CD14-positive monocyte (primary cell): ENCODE results near the gene FAM53A. TPM values are rescaled to one million over a fixed set of nuclear protein-coding genes. Genes with fewer than 3 reads are reported as not detected.

Experiments
- DNase-seq, 3 donors: peaks; one replicate each; pipeline ENCODE4 v3.0.0-alpha.2; 2011 to 2022
- H2AFZ ChIP-seq: 2 replicates; pipeline ENCODE4 v1.6.0; 2012; ENCODE audit warnings: mild to moderate bottlenecking, low read depth, low read length, inconsistent platforms; ENCODE audit not compliant: insufficient read depth, poor library complexity, severe bottlenecking
- H3K27ac ChIP-seq, 2 donors: 1 replicate in 1 of 2; 2 replicates in 1 of 2; pipeline ENCODE4 v1.5.1; 2012 to 2013; ENCODE audit warnings: low read length in 2 of 2, control low read depth in 1 of 2, inconsistent platforms in 1 of 2, low read depth in 1 of 2, mild to moderate bottlenecking in 1 of 2
- H3K27me3 ChIP-seq, 2 donors: one replicate each; pipeline versions ENCODE4 v1.6.0 to v1.6.1; 2011 to 2013; ENCODE audit warnings: low read length in 2 of 2; ENCODE audit not compliant: control insufficient read depth in 2 of 2, insufficient read depth in 2 of 2
- H3K36me3 ChIP-seq, 2 donors: replicated peaks in 1 of 2; 1 replicate in 1 of 2; 2 replicates in 1 of 2; pipeline versions ENCODE4 v1.5.1 to v1.6.1; 2012 to 2013; ENCODE audit warnings: low read length in 2 of 2, control low read depth in 1 of 2, inconsistent platforms in 1 of 2, mild to moderate bottlenecking in 1 of 2; ENCODE audit not compliant: insufficient read depth in 2 of 2, control insufficient read depth in 1 of 2
- H3K4me1 ChIP-seq, 2 donors: 1 replicate in 1 of 2; 2 replicates in 1 of 2; pipeline versions ENCODE4 v1.5.1 to v1.6.1; 2012 to 2013; ENCODE audit warnings: low read length in 2 of 2, control low read depth in 1 of 2, inconsistent platforms in 1 of 2, mild to moderate bottlenecking in 1 of 2, moderate library complexity in 1 of 2; ENCODE audit not compliant: insufficient read depth in 2 of 2, control insufficient read depth in 1 of 2
- H3K4me2 ChIP-seq: replicated peaks from 2 replicates; pipeline ENCODE3; 2012; ENCODE audit warnings: low read length, moderate library complexity, mild to moderate bottlenecking; ENCODE audit not compliant: poor library complexity, severe bottlenecking; ENCODE audit errors: extremely low read depth
- H3K4me3 ChIP-seq, 3 experiments: fragments of 200-600 bp in 1 of 3; sonication (generic) in 1 of 3; replicated peaks in 1 of 3; 1 replicate in 2 of 3; 2 replicates in 1 of 3; pipeline ENCODE4 v1.5.1; 2011 to 2013; ENCODE audit warnings: low read length in 3 of 3, mild to moderate bottlenecking in 3 of 3, control low read depth in 2 of 3, low read depth in 2 of 3, inconsistent platforms in 1 of 3, moderate library complexity in 1 of 3
- H3K79me2 ChIP-seq: 2 replicates; pipeline ENCODE4 v1.6.0; 2012; ENCODE audit warnings: mild to moderate bottlenecking, control low read depth, inconsistent platforms, low read length, moderate library complexity; ENCODE audit not compliant: insufficient read depth
- H3K9ac ChIP-seq: 2 replicates; pipeline ENCODE4 v1.6.0; 2017; ENCODE audit warnings: low read length, mild to moderate bottlenecking; ENCODE audit not compliant: insufficient read depth, poor library complexity, severe bottlenecking
- H3K9me3 ChIP-seq, 2 donors: replicated peaks in 1 of 2; 1 replicate in 1 of 2; 2 replicates in 1 of 2; pipeline versions ENCODE4 v1.5.1 to v1.6.1; 2012 to 2013; ENCODE audit warnings: low read length in 2 of 2, control low read depth in 1 of 2; ENCODE audit not compliant: control insufficient read depth in 1 of 2, insufficient read depth in 1 of 2
- H4K20me1 ChIP-seq: 2 replicates; pipeline ENCODE4 v1.6.0; 2012; ENCODE audit warnings: mild to moderate bottlenecking, low read length, control low read depth, moderate library complexity; ENCODE audit not compliant: insufficient read depth
- H3K27ac Mint-ChIP-seq, 7 donors: one replicate each; pipeline ENCODE4 v1.8.0; 2020; ENCODE audit warnings: mild to moderate bottlenecking in 7 of 7, mixed read lengths in 7 of 7, moderate library complexity in 6 of 7, inconsistent platforms in 2 of 7
- H3K27me3 Mint-ChIP-seq, 3 donors: one replicate each; pipeline ENCODE4 v1.8.0; 2021 to 2022; ENCODE audit warnings: low read depth in 3 of 3, mild to moderate bottlenecking in 3 of 3, mixed read lengths in 3 of 3, moderate library complexity in 3 of 3, inconsistent platforms in 1 of 3
- H3K36me3 Mint-ChIP-seq, 2 donors: one replicate each; pipeline ENCODE4 v1.8.0; 2020; ENCODE audit warnings: mixed read lengths in 2 of 2, inconsistent platforms in 1 of 2, mild to moderate bottlenecking in 1 of 2
- H3K4me1 Mint-ChIP-seq: one replicate; pipeline ENCODE4 v1.8.0; 2020; ENCODE audit warnings: mild to moderate bottlenecking, mixed read lengths
- H3K4me3 Mint-ChIP-seq, 2 donors: one replicate each; pipeline ENCODE4 v1.8.0; 2020; ENCODE audit warnings: mild to moderate bottlenecking in 2 of 2, mixed read lengths in 2 of 2, moderate library complexity in 1 of 2
- H3K9me3 Mint-ChIP-seq, 7 donors: one replicate each; pipeline ENCODE4 v1.8.0; 2020 to 2022; ENCODE audit warnings: mixed read lengths in 7 of 7, mild to moderate bottlenecking in 6 of 7, moderate library complexity in 6 of 7, inconsistent platforms in 2 of 7
- WGBS: methylation state at CpG from one replicate; pipeline ENCODE4 v1.1.5; 2013; ENCODE audit warnings: missing lambda C conversion rate; ENCODE audit not compliant: insufficient coverage; 5-methylcytosine and 5-hydroxymethylcytosine counted together
- intact Hi-C, 2 donors: fragments of 100-400 bp; cut with micrococcal nuclease; formaldehyde crosslinking; loops; one replicate each; pipeline versions ENCODE4 v1.15.0 to v1.15.1; 2023
- polyA plus RNA-seq, 3 donors: library from polyadenylated mRNA; depleted of rRNA in 1 of 3; unstranded in 2 of 3; stranded (reverse) in 1 of 3; fragments of 300-500 nt in 2 of 3; fragments of >200 nt in 1 of 3; fragmentation: Illumina TruSeq in 2 of 3; gene quantifications; 1 replicate in 2 of 3; 2 replicates in 1 of 3; pipeline ENCODE4 v1.2.3, GENCODE V29; 2012 to 2021
- TF ChIP-seq, protein P1 (sequence below): fragments of 200-600 bp; IDR thresholded peaks from one replicate; pipeline ENCODE4 v1.8.0; 2022; ENCODE audit warnings: antibody characterized with exemption, mild to moderate bottlenecking

FAM53A gene
- polyA plus RNA-seq, 3 donors: 0.40 to 0.82 (median 0.76) TPM

DNA sequence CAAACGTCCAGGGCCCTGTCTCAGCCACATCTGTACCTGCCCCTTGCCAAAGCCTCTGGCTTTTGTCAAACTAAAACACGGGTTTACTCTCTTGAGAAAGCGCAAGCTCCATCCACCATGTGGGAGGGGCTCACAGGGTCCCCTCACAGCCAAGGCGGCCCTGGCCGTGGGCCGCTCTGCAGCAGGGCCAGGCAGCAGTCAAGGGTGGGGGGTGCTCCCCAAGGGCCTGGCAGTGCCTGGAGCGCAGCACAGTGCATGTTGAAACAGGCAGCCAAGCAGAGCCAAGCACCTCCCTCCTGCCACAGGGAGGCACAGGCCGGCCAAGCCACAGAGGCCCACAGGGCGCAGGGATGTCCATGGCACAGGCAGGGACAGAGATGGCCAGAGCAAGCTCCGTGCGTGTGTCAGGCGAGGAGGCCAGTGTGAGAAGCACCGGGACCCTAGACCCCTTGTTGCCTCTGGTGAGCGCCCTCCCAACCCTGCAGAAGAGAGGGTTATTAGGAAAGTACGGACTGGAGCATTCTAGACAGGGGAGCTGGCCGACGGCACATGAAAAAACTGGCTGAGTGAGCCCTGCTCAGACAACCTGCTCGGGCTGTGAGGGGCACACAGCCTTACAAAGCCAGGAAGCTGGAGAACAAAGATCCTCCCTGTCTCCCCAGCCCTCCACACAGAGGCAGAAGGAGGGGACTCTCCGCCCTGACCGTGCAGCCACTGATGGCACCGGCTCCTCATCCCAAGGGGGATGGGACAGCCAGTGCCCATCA is 39.0 kb downstream of the FAM53A start:
- H3K36me3 ChIP-seq: no peaks in the 10 kb centered on the region
- 91% methylated on average over 15 of the region's 21 CpGs for WGBS
- no peak overlapping the region for H3K9ac ChIP-seq
- no peak overlapping the region for H3K27ac ChIP-seq
- no peaks in the 10 kb centered on the region for H3K4me1 Mint-ChIP-seq
- DNase-seq: no peak
- peaks cover 0 to 1% (median 0%) of the 10 kb centered on the region in 7 donors for H3K9me3 Mint-ChIP-seq
- H3K36me3 Mint-ChIP-seq: peaks cover 0 to 3% of the 10 kb centered on the region in 2 donors
- H3K27me3 Mint-ChIP-seq: peaks cover 0 to 5% (median 3%) of the 10 kb centered on the region in 3 donors
- no peak overlapping the region for H3K27ac Mint-ChIP-seq
- no peaks in the 10 kb centered on the region for H3K4me1 ChIP-seq
- intact Hi-C loops: no loop called here
- no peaks in the 10 kb centered on the region for H3K79me2 ChIP-seq
- TF ChIP-seq, protein P1, sequence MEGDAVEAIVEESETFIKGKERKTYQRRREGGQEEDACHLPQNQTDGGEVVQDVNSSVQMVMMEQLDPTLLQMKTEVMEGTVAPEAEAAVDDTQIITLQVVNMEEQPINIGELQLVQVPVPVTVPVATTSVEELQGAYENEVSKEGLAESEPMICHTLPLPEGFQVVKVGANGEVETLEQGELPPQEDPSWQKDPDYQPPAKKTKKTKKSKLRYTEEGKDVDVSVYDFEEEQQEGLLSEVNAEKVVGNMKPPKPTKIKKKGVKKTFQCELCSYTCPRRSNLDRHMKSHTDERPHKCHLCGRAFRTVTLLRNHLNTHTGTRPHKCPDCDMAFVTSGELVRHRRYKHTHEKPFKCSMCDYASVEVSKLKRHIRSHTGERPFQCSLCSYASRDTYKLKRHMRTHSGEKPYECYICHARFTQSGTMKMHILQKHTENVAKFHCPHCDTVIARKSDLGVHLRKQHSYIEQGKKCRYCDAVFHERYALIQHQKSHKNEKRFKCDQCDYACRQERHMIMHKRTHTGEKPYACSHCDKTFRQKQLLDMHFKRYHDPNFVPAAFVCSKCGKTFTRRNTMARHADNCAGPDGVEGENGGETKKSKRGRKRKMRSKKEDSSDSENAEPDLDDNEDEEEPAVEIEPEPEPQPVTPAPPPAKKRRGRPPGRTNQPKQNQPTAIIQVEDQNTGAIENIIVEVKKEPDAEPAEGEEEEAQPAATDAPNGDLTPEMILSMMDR: no peak
- H4K20me1 ChIP-seq: no peaks in the 10 kb centered on the region
- H3K9me3 ChIP-seq: no peaks in the 10 kb centered on the region
- no peak overlapping the region for H3K4me3 Mint-ChIP-seq
- no peak overlapping the region for H3K4me3 ChIP-seq
- no peak overlapping the region for H2AFZ ChIP-seq
- no peaks in the 10 kb centered on the region for H3K27me3 ChIP-seq
- H3K4me2 ChIP-seq: no peak overlapping the region

- no peak overlapping the region for H2AFZ ChIP-seq
- Mint-ChIP-seq H3K9me3 (no peaks in the 10 kb centered on the region), H3K27me3 (peaks cover 0 to 5% (median 3%) of the 10 kb centered on the region in 3 donors), H3K4me3 (no peak overlapping the region), H3K36me3 (peaks cover 0 to 3% of the 10 kb centered on the region in 2 donors), H3K4me1 (no peaks in the 10 kb centered on the region), H3K27ac (peak overlapping the region in 2 of 7 donors; percentile 13 to 54)
- H4K20me1 ChIP-seq: no peaks in the 10 kb centered on the region
- H3K4me2 ChIP-seq: no peak overlapping the region
- no peak overlapping the region for H3K4me3 ChIP-seq
- H3K9ac ChIP-seq: no peak overlapping the region
- DNase-seq: no peak
- intact Hi-C loops: no loop called here
- no peaks in the 10 kb centered on the region for H3K79me2 ChIP-seq
- no peaks in the 10 kb centered on the region for H3K36me3 ChIP-seq
- H3K27ac ChIP-seq: no peak overlapping the region
- H3K4me1 ChIP-seq: no peaks in the 10 kb centered on the region
- H3K27me3 ChIP-seq: no peaks in the 10 kb centered on the region
- TF ChIP-seq, protein P1: no peak
- H3K9me3 ChIP-seq: no peaks in the 10 kb centered on the region
- 95% methylated on average over 46 of the region's 48 CpGs for WGBS
Observed at GRCh38 chr4:1643971-1644735, 40.0 kb downstream of the FAM53A start.
